A673 (cell line): ENCODE results near the gene WDR46.

Experiments used
- EZH2 ChIP-seq: fragments of 200-600 bp; sonication (generic); IDR thresholded peaks from 2 replicates; pipeline ENCODE4 v1.6.1; 2017; ENCODE audit warnings: borderline replicate concordance, low read depth, mild to moderate bottlenecking, mixed read lengths, antibody characterized with exemption, low read length; ENCODE audit not compliant: poor library complexity, severe bottlenecking
- TF ChIP-seq, protein P1 (sequence below): fragments of 300-800, 200-600 bp; sonication (generic); conservative IDR thresholded peaks from 2 replicates; pipeline ENCODE4 v1.5.1; 2017; ENCODE audit warnings: low read depth, mild to moderate bottlenecking, antibody characterized with exemption, low read length, moderate library complexity, mixed read lengths

DNA sequence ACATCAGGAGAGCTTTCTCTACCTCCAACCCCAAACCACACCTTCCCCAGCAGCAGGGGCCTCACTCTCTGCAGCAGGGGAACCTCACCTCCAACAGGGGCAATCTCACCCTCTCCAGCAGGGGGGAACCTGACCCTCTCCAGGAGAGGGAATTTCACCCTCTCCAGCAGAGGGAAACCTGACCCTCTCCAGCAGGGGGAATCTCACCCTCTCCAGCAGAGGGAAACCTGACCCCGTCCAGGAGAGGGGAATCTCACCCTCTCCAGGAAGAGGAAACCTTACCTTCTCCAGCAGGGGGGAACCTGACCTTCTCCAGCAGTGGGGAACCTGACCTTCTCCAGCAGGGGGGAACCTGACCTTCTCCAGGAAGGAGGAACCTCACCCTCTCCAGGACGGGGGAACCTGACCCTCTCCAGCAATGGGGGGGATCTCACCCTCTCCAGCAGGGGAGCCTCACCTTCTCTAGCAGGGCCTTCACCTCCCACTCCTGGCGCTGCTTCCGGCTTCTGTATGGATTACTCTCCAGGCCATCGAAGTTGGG, 9.0 kb downstream of the WDR46 start:
- TF ChIP-seq EZH2: no peak
- TF ChIP-seq, protein P1, sequence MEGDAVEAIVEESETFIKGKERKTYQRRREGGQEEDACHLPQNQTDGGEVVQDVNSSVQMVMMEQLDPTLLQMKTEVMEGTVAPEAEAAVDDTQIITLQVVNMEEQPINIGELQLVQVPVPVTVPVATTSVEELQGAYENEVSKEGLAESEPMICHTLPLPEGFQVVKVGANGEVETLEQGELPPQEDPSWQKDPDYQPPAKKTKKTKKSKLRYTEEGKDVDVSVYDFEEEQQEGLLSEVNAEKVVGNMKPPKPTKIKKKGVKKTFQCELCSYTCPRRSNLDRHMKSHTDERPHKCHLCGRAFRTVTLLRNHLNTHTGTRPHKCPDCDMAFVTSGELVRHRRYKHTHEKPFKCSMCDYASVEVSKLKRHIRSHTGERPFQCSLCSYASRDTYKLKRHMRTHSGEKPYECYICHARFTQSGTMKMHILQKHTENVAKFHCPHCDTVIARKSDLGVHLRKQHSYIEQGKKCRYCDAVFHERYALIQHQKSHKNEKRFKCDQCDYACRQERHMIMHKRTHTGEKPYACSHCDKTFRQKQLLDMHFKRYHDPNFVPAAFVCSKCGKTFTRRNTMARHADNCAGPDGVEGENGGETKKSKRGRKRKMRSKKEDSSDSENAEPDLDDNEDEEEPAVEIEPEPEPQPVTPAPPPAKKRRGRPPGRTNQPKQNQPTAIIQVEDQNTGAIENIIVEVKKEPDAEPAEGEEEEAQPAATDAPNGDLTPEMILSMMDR: peak; percentile 54
